ENCODE measurements around the gene EI24. TPM values are rescaled to one million over a fixed set of nuclear protein-coding genes. Genes with fewer than 3 reads are reported as not detected.

The EI24 gene
- total and polyA plus RNA-seq, 9 of the 15 experiments (the other 6 are each of a cell fraction or from before 2014, with no cell fraction given), result 50.4 to 260 (median 168) TPM

- TF ChIP-seq KDM2B (CRISPR knock-in tag; IDR thresholded peaks at IDR 0.05) (no peak), HIVEP1 (CRISPR knock-in tag; IDR thresholded peaks at IDR 0.05) (no peak), FOXK1 (CRISPR knock-in tag; IDR thresholded peaks at IDR 0.05; ENCODE audit: borderline replicate concordance) (no peak), U2AF2 (optimal IDR thresholded peaks at IDR 0.05; ENCODE audit: low read depth, low read length) (no peak), SMARCA5 (IDR thresholded peaks at IDR 0.05) (no peak), KLF13 (tag; IDR thresholded peaks at IDR 0.05; ENCODE audit: borderline replicate concordance, low read depth) (no peak), TSHZ1 (CRISPR knock-in tag; IDR thresholded peaks at IDR 0.05) (no peak), TAF7 (tag; IDR thresholded peaks at IDR 0.05) (no peak), CHAMP1 (IDR thresholded peaks at IDR 0.05) (peak; percentile 80), ZC3H11A (IDR thresholded peaks at IDR 0.05; ENCODE audit: low read depth, low read length) (no peak), MLX (CRISPR knock-in tag; conservative IDR thresholded peaks at IDR 0.05) (no peak), PKNOX1 (IDR thresholded peaks at IDR 0.05) (peak; percentile 36; the same call in 1 of the 2 replicates), MTA3 (IDR thresholded peaks at IDR 0.05; ENCODE audit: borderline replicate concordance) (peak; percentile 52; the same call in 1 of the 2 replicates), ZNF239 (CRISPR knock-in tag; IDR thresholded peaks at IDR 0.05) (no peak), MAFF (IDR thresholded peaks at IDR 0.05; ENCODE audit: low read length) (no peak), CAMTA2 (CRISPR knock-in tag; conservative IDR thresholded peaks at IDR 0.05) (no peak), ZNF766 (CRISPR knock-in tag; conservative IDR thresholded peaks at IDR 0.05) (peak; percentile 69), ZNF174 (CRISPR knock-in tag; IDR thresholded peaks at IDR 0.05) (no peak), ETS1 (conservative IDR thresholded peaks at IDR 0.05; ENCODE audit: control insufficient read depth, low read depth, low read length) (no peak), MTA1 (IDR thresholded peaks at IDR 0.05; ENCODE audit: borderline replicate concordance) (peak; percentile 30; the same call in 1 of the 2 replicates), TRIM28 (IDR thresholded peaks at IDR 0.05) (peak; percentile 34; the same call in 1 of the 2 replicates), POLR2AphosphoS2 (IDR thresholded peaks at IDR 0.05; ENCODE audit: low read length) (no peak), SOX6 (IDR thresholded peaks at IDR 0.05) (peak; percentile 87)
Measured at GRCh38 chr11:125532668-125533067, 36.6 kb upstream of the EI24 start (continued).
